ENCODE data around the gene DUSP19.
A peak's percentile ranks its signal among the peaks of the same experiment; 100 is the strongest.
"Not testable (repeated sequence)": the region's sequence is repeated elsewhere in the genome, so short reads cannot be mapped to it uniquely, and the experiment has no call there.

DUSP19 gene

GRCh38 chr2:183043580-183043979, 35.0 kb upstream of the DUSP19 start:
- no CpG with 5 or more reads among the region's 8 CpGs for WGBS, 2 donors (ENCODE audit: extremely low coverage in 2 of 2, insufficient read length in 2 of 2, insufficient replicate concordance in 1 of 2)
- not testable (repeated sequence) for H2AFZ ChIP-seq (ENCODE audit: low read length); H3K79me1 ChIP-seq (ENCODE audit: low read depth, low read length); H3K27ac ChIP-seq (replicated peaks; ENCODE audit: low read length); H3K18ac ChIP-seq (ENCODE audit: low read length); H3K9me3 ChIP-seq (replicated peaks in 1 of 2; ENCODE audit: control insufficient read depth in 2 of 2, insufficient read depth in 1 of 2, low read depth in 1 of 2, low read length in 2 of 2); DNase-seq (ENCODE audit: low spot score); H3K4me2 ChIP-seq (ENCODE audit: insufficient read depth, low read length, poor library complexity, severe bottlenecking); H3K36me3 ChIP-seq (replicated peaks in 1 of 2; ENCODE audit: control insufficient read depth in 2 of 2, insufficient read depth in 2 of 2, low read length in 2 of 2); H4K8ac ChIP-seq (ENCODE audit: low read depth, low read length); H2BK15ac ChIP-seq (ENCODE audit: low read length); H3K4me3 ChIP-seq (ENCODE audit: low read length in 2 of 2); H2BK12ac ChIP-seq (ENCODE audit: low read length); H3K14ac ChIP-seq (ENCODE audit: low read length); H2BK5ac ChIP-seq (ENCODE audit: low read length); H3K23ac ChIP-seq (ENCODE audit: low read depth, low read length, poor library complexity); H3K4me1 ChIP-seq (ENCODE audit: control insufficient read depth in 2 of 2, insufficient read depth in 1 of 2, low read depth in 1 of 2, low read length in 2 of 2); H3K4ac ChIP-seq (ENCODE audit: low read length); H2BK120ac ChIP-seq (ENCODE audit: low read depth, low read length); H3K9ac ChIP-seq (ENCODE audit: low read depth, low read length, poor library complexity); H2AK5ac ChIP-seq (ENCODE audit: low read depth, low read length); H4K91ac ChIP-seq (ENCODE audit: low read depth, low read length, poor library complexity)
- H3K27me3 ChIP-seq (ENCODE audit: control insufficient read depth in 3 of 3, insufficient read depth in 3 of 3, low read depth in 1 of 3, low read length in 3 of 3), result peaks cover 0 to 17% (median 5%) of the 10 kb centered on the region in 3 experiments

- H2AK5ac ChIP-seq (ENCODE audit: low read depth, low read length); H2BK120ac ChIP-seq (ENCODE audit: low read depth, low read length); H3K18ac ChIP-seq (ENCODE audit: low read length); H2BK12ac ChIP-seq (ENCODE audit: low read length); H3K4me3 ChIP-seq (ENCODE audit: low read length in 2 of 2); H3K23ac ChIP-seq (ENCODE audit: low read depth, low read length, poor library complexity); H3K4ac ChIP-seq (ENCODE audit: low read length); H3K4me2 ChIP-seq (ENCODE audit: insufficient read depth, low read length, poor library complexity, severe bottlenecking); H2BK5ac ChIP-seq (ENCODE audit: low read length); H3K79me1 ChIP-seq (ENCODE audit: low read depth, low read length); H3K9ac ChIP-seq (ENCODE audit: low read depth, low read length, poor library complexity); H3K14ac ChIP-seq (ENCODE audit: low read length); H3K4me1 ChIP-seq (ENCODE audit: control insufficient read depth in 2 of 2, insufficient read depth in 1 of 2, low read depth in 1 of 2, low read length in 2 of 2); H3K9me3 ChIP-seq (replicated peaks in 1 of 2; ENCODE audit: control insufficient read depth in 2 of 2, insufficient read depth in 1 of 2, low read depth in 1 of 2, low read length in 2 of 2); H4K91ac ChIP-seq (ENCODE audit: low read depth, low read length, poor library complexity); H2AFZ ChIP-seq (ENCODE audit: low read length); H4K8ac ChIP-seq (ENCODE audit: low read depth, low read length); H3K27ac ChIP-seq (replicated peaks; ENCODE audit: low read length); DNase-seq (ENCODE audit: low spot score); H3K27me3 ChIP-seq (ENCODE audit: control insufficient read depth in 3 of 3, insufficient read depth in 3 of 3, low read depth in 1 of 3, low read length in 3 of 3); H2BK15ac ChIP-seq (ENCODE audit: low read length); H3K36me3 ChIP-seq (replicated peaks in 1 of 2; ENCODE audit: control insufficient read depth in 2 of 2, insufficient read depth in 2 of 2, low read length in 2 of 2): not testable (repeated sequence)
- WGBS, 2 donors (ENCODE audit: extremely low coverage in 2 of 2, insufficient read length in 2 of 2, insufficient replicate concordance in 1 of 2), result no CpG with 5 or more reads among the region's 5 CpGs
Observed at GRCh38 chr2:183047486-183048125, 30.9 kb upstream of the DUSP19 start.

- Histone ChIP-seq H3K23ac (ENCODE audit: low read depth, low read length, poor library complexity) (no peak overlapping the region), H3K4me1 (ENCODE audit: control insufficient read depth in 2 of 2, insufficient read depth in 1 of 2, low read depth in 1 of 2, low read length in 2 of 2) (peaks cover 0 to 2% of the 10 kb centered on the region in 2 donors), H3K9me3 (replicated peaks in 1 of 2; ENCODE audit: control insufficient read depth in 2 of 2, insufficient read depth in 1 of 2, low read depth in 1 of 2, low read length in 2 of 2) (no peaks in the 10 kb centered on the region), H2BK12ac (ENCODE audit: low read length) (no peak overlapping the region), H3K9ac (ENCODE audit: low read depth, low read length, poor library complexity) (no peak overlapping the region), H2AFZ (ENCODE audit: low read length) (no peak overlapping the region), H4K91ac (ENCODE audit: low read depth, low read length, poor library complexity) (no peak overlapping the region), H3K79me1 (ENCODE audit: low read depth, low read length) (no peaks in the 10 kb centered on the region), H3K36me3 (replicated peaks in 1 of 2; ENCODE audit: control insufficient read depth in 2 of 2, insufficient read depth in 2 of 2, low read length in 2 of 2) (no peaks in the 10 kb centered on the region), H3K14ac (ENCODE audit: low read length) (no peak overlapping the region), H2AK5ac (ENCODE audit: low read depth, low read length) (no peak overlapping the region), H2BK5ac (ENCODE audit: low read length) (no peak overlapping the region), H3K27ac (replicated peaks; ENCODE audit: low read length) (no peak overlapping the region), H3K4ac (ENCODE audit: low read length) (no peak overlapping the region), H3K4me3 (ENCODE audit: low read length in 2 of 2) (no peak overlapping the region), H3K27me3 (ENCODE audit: control insufficient read depth in 3 of 3, insufficient read depth in 3 of 3, low read depth in 1 of 3, low read length in 3 of 3) (peaks cover 0 to 8% (median 0%) of the 10 kb centered on the region in 3 experiments), H2BK120ac (ENCODE audit: low read depth, low read length) (no peak overlapping the region), H3K18ac (ENCODE audit: low read length) (no peak overlapping the region), H2BK15ac (ENCODE audit: low read length) (no peak overlapping the region), H3K4me2 (ENCODE audit: insufficient read depth, low read length, poor library complexity, severe bottlenecking) (no peak overlapping the region), H4K8ac (ENCODE audit: low read depth, low read length) (no peak overlapping the region)
- WGBS, 2 donors (ENCODE audit: extremely low coverage in 2 of 2, insufficient read length in 2 of 2, insufficient replicate concordance in 1 of 2), result no CpG with 5 or more reads among the region's 5 CpGs
- no peak for DNase-seq (ENCODE audit: low spot score)
Observed at GRCh38 chr2:183049420-183049819, 29.1 kb upstream of the DUSP19 start.

DNA sequence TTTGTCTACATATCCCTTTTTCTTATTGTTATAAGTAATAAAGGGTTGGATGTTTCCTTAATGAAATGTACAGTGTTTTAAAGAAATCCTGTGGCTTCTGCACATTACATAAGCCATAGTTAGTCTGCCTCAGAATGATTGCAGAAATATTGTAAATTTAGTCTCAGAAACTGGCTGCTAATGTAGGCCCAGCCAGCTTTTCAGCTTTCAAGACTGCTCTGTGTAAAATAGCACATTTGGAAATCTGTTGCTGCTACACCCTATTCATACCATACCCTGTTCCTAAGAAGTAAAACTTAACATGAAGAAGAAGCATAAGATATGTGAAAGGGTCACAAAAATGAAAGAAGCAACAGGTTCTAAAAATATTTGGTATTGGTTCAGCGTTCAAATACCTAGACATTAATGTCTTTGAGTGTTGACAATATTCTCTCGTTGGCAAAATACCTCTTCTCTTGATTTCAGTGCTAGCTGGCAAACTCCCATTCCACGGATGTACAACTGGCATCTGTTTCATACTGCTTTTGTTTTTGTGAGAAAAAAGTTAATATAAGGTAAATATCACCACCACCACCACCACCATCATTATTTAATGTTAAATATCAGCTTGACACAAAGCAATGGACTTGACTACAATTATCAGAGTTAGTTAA, 21.1 kb upstream of the DUSP19 start:
- no peak for DNase-seq (ENCODE audit: low spot score)
- H2BK15ac ChIP-seq (ENCODE audit: low read length), result no peak overlapping the region
- no peak overlapping the region for H2BK12ac ChIP-seq (ENCODE audit: low read length)
- no peaks in the 10 kb centered on the region for H3K9me3 ChIP-seq (replicated peaks in 1 of 2; ENCODE audit: control insufficient read depth in 2 of 2, insufficient read depth in 1 of 2, low read depth in 1 of 2, low read length in 2 of 2)
- H2AFZ ChIP-seq (ENCODE audit: low read length), result peak overlapping the region; percentile 6
- no peaks in the 10 kb centered on the region for H3K36me3 ChIP-seq (replicated peaks in 1 of 2; ENCODE audit: control insufficient read depth in 2 of 2, insufficient read depth in 2 of 2, low read length in 2 of 2)
- no peak overlapping the region for H3K27ac ChIP-seq (replicated peaks; ENCODE audit: low read length)
- no peak overlapping the region for H3K18ac ChIP-seq (ENCODE audit: low read length)
- H3K79me1 ChIP-seq (ENCODE audit: low read depth, low read length), result no peaks in the 10 kb centered on the region
- H3K4ac ChIP-seq (ENCODE audit: low read length), result no peak overlapping the region
- no peak overlapping the region for H4K8ac ChIP-seq (ENCODE audit: low read depth, low read length)
- no peaks in the 10 kb centered on the region for H3K27me3 ChIP-seq (ENCODE audit: control insufficient read depth in 3 of 3, insufficient read depth in 3 of 3, low read depth in 1 of 3, low read length in 3 of 3)
- H3K4me1 ChIP-seq (ENCODE audit: control insufficient read depth in 2 of 2, insufficient read depth in 1 of 2, low read depth in 1 of 2, low read length in 2 of 2), result no peaks in the 10 kb centered on the region
- H3K4me3 ChIP-seq (ENCODE audit: low read length in 2 of 2), result no peak overlapping the region
- WGBS, 2 donors (ENCODE audit: extremely low coverage in 2 of 2, insufficient read length in 2 of 2, insufficient replicate concordance in 1 of 2), result no CpG with 5 or more reads among the region's 3 CpGs
- H2BK5ac ChIP-seq (ENCODE audit: low read length), result no peak overlapping the region
- no peak overlapping the region for H3K9ac ChIP-seq (ENCODE audit: low read depth, low read length, poor library complexity)
- no peak overlapping the region for H3K23ac ChIP-seq (ENCODE audit: low read depth, low read length, poor library complexity)
- no peak overlapping the region for H3K4me2 ChIP-seq (ENCODE audit: insufficient read depth, low read length, poor library complexity, severe bottlenecking)
- H2AK5ac ChIP-seq (ENCODE audit: low read depth, low read length), result no peak overlapping the region
- no peak overlapping the region for H4K91ac ChIP-seq (ENCODE audit: low read depth, low read length, poor library complexity)
- H3K14ac ChIP-seq (ENCODE audit: low read length), result no peak overlapping the region
- no peak overlapping the region for H2BK120ac ChIP-seq (ENCODE audit: low read depth, low read length)

Data from neuronal stem cell (in vitro differentiated cells).